ENCODE measurements around the gene RRAS2. TPM values are rescaled to one million over a fixed set of nuclear protein-coding genes. Genes with fewer than 3 reads are reported as not detected.
"Not testable (repeated sequence)": the region's sequence is repeated elsewhere in the genome, so short reads cannot be mapped to it uniquely, and the experiment has no call there.

The RRAS2 gene
- total RNA-seq: 10 to 100 TPM; 36.6 to 36.8 TPM

- peak within 1 kb of the TSS; percentile 68 for H3K27ac Mint-ChIP-seq
Measured at GRCh38 chr11:14358729-14359439, at the start of gene RRAS2. TSS of gene RRAS2 (minus strand) at chr11:14359183. CDS start at chr11:14358870, 313 bp downstream.

GRCh38 chr11:14408612-14409011, 49.6 kb upstream of the RRAS2 start:
- peaks cover 5% of the 10 kb centered on the region for H3K4me1 Mint-ChIP-seq (ENCODE audit: low read depth)
- H3K36me3 Mint-ChIP-seq (ENCODE audit: low read depth): no peaks in the 10 kb centered on the region
- no peak overlapping the region for H3K4me3 Mint-ChIP-seq
- intact Hi-C loops (cut with micrococcal nuclease): no loop called here
- CTCF ChIA-PET: interaction anchor here (1.4 kb wide), 1 partner anchor 108 kb away, joined by 3 read pairs; no protein-coding TSS in a partner anchor
- no peak overlapping the region for H3K27ac Mint-ChIP-seq
- no peaks in the 10 kb centered on the region for H3K9me3 Mint-ChIP-seq
- DNase-seq: no peak
- H3K27me3 Mint-ChIP-seq (ENCODE audit: low read depth): no peaks in the 10 kb centered on the region

More at GRCh38 chr11:14358729-14359439, at the start of gene RRAS2:
- intact Hi-C loops (cut with micrococcal nuclease): loop anchor here (1.0 to 2.0 kb wide), 6 partner anchors 16 to 161 kb away; partner anchors contain the start of gene PSMA1
- CTCF ChIA-PET: interaction anchor here (1.1 kb wide), 1 partner anchor 96 kb away, joined by 3 read pairs; no protein-coding TSS in a partner anchor
- Mint-ChIP-seq H3K4me3 (peak within 1 kb of the TSS; percentile 92), H3K4me1 (ENCODE audit: low read depth) (peaks cover 26% of the 10 kb centered on the region), H3K9me3 (no peaks in the 10 kb centered on the region), H3K36me3 (ENCODE audit: low read depth) (peaks cover 5% of the 10 kb centered on the region), H3K27me3 (ENCODE audit: low read depth) (no peaks in the 10 kb centered on the region)
- peak; percentile 77 for DNase-seq

- CTCF ChIA-PET: interaction anchor here (1.6 kb wide), 1 partner anchor 12 kb away, joined by 10 read pairs; no protein-coding TSS in a partner anchor
- H3K27me3 Mint-ChIP-seq (ENCODE audit: low read depth); H3K4me1 Mint-ChIP-seq (ENCODE audit: low read depth); H3K9me3 Mint-ChIP-seq; H3K27ac Mint-ChIP-seq; DNase-seq; intact Hi-C loops (cut with micrococcal nuclease); H3K36me3 Mint-ChIP-seq (ENCODE audit: low read depth); H3K4me3 Mint-ChIP-seq: not testable (repeated sequence)
Measured at GRCh38 chr11:14406116-14406515, 47.1 kb upstream of the RRAS2 start.

- H3K4me3 Mint-ChIP-seq; H3K27ac Mint-ChIP-seq; H3K27me3 Mint-ChIP-seq (ENCODE audit: low read depth); DNase-seq; H3K4me1 Mint-ChIP-seq (ENCODE audit: low read depth); CTCF ChIA-PET; H3K9me3 Mint-ChIP-seq; intact Hi-C loops (cut with micrococcal nuclease); H3K36me3 Mint-ChIP-seq (ENCODE audit: low read depth): not testable (repeated sequence)
Measured at GRCh38 chr11:14403528-14403927, 44.5 kb upstream of the RRAS2 start.

- H3K9me3 Mint-ChIP-seq: no peaks in the 10 kb centered on the region
- CTCF ChIA-PET: interaction anchor here (0.6 kb wide), 1 partner anchor 65 kb away, joined by 4 read pairs; no protein-coding TSS in a partner anchor
- intact Hi-C loops (cut with micrococcal nuclease): no loop called here
- H3K27me3 Mint-ChIP-seq (ENCODE audit: low read depth): no peaks in the 10 kb centered on the region
- no peaks in the 10 kb centered on the region for H3K36me3 Mint-ChIP-seq (ENCODE audit: low read depth)
- no peak for DNase-seq
- no peak overlapping the region for H3K4me3 Mint-ChIP-seq
- H3K27ac Mint-ChIP-seq: no peak overlapping the region
- no peaks in the 10 kb centered on the region for H3K4me1 Mint-ChIP-seq (ENCODE audit: low read depth)
Measured at GRCh38 chr11:14399087-14399486, 40.1 kb upstream of the RRAS2 start.

- H3K4me1 Mint-ChIP-seq (ENCODE audit: low read depth): no peaks in the 10 kb centered on the region
- H3K4me3 Mint-ChIP-seq: no peak overlapping the region
- intact Hi-C loops (cut with micrococcal nuclease): no loop called here
- CTCF ChIA-PET: no interaction called here
- H3K36me3 Mint-ChIP-seq (ENCODE audit: low read depth): no peaks in the 10 kb centered on the region
- no peaks in the 10 kb centered on the region for H3K9me3 Mint-ChIP-seq
- no peak overlapping the region for H3K27ac Mint-ChIP-seq
- DNase-seq: no peak
- H3K27me3 Mint-ChIP-seq (ENCODE audit: low read depth): no peaks in the 10 kb centered on the region
Measured at GRCh38 chr11:14396273-14396672, 37.3 kb upstream of the RRAS2 start.

- no peaks in the 10 kb centered on the region for H3K4me1 Mint-ChIP-seq (ENCODE audit: low read depth)
- H3K4me3 Mint-ChIP-seq: no peak overlapping the region
- no peaks in the 10 kb centered on the region for H3K36me3 Mint-ChIP-seq (ENCODE audit: low read depth)
- no peaks in the 10 kb centered on the region for H3K27me3 Mint-ChIP-seq (ENCODE audit: low read depth)
- CTCF ChIA-PET: interaction anchor here (1.0 kb wide), 1 partner anchor 61 kb away, joined by 3 read pairs; no protein-coding TSS in a partner anchor
- no peak for DNase-seq
- H3K27ac Mint-ChIP-seq: no peak overlapping the region
- no peaks in the 10 kb centered on the region for H3K9me3 Mint-ChIP-seq
- intact Hi-C loops (cut with micrococcal nuclease): no loop called here
Measured at GRCh38 chr11:14393889-14394288, 34.9 kb upstream of the RRAS2 start.

- Mint-ChIP-seq H3K4me3 (no peak overlapping the region), H3K27me3 (ENCODE audit: low read depth) (no peaks in the 10 kb centered on the region), H3K36me3 (ENCODE audit: low read depth) (no peaks in the 10 kb centered on the region), H3K4me1 (ENCODE audit: low read depth) (no peaks in the 10 kb centered on the region), H3K9me3 (no peaks in the 10 kb centered on the region), H3K27ac (no peak overlapping the region)
- CTCF ChIA-PET: no interaction called here
- no peak for DNase-seq
- intact Hi-C loops (cut with micrococcal nuclease): no loop called here
Measured at GRCh38 chr11:14393129-14393528, 34.1 kb upstream of the RRAS2 start.

GRCh38 chr11:14390669-14391068, 31.7 kb upstream of the RRAS2 start:
- no peaks in the 10 kb centered on the region for H3K36me3 Mint-ChIP-seq (ENCODE audit: low read depth)
- H3K27ac Mint-ChIP-seq: no peak overlapping the region
- no peak for DNase-seq
- intact Hi-C loops (cut with micrococcal nuclease): no loop called here
- no peaks in the 10 kb centered on the region for H3K9me3 Mint-ChIP-seq
- CTCF ChIA-PET: interaction anchor here (1.4 kb wide), 1 partner anchor 64 kb away, joined by 3 read pairs; no protein-coding TSS in a partner anchor
- no peak overlapping the region for H3K4me3 Mint-ChIP-seq
- H3K4me1 Mint-ChIP-seq (ENCODE audit: low read depth): no peaks in the 10 kb centered on the region
- no peaks in the 10 kb centered on the region for H3K27me3 Mint-ChIP-seq (ENCODE audit: low read depth)

- no peaks in the 10 kb centered on the region for H3K9me3 Mint-ChIP-seq
- H3K4me3 Mint-ChIP-seq: no peak overlapping the region
- DNase-seq: no peak
- H3K27me3 Mint-ChIP-seq (ENCODE audit: low read depth): no peaks in the 10 kb centered on the region
- CTCF ChIA-PET: no interaction called here
- H3K4me1 Mint-ChIP-seq (ENCODE audit: low read depth): no peaks in the 10 kb centered on the region
- intact Hi-C loops (cut with micrococcal nuclease): no loop called here
- H3K36me3 Mint-ChIP-seq (ENCODE audit: low read depth): no peaks in the 10 kb centered on the region
- no peak overlapping the region for H3K27ac Mint-ChIP-seq
Measured at GRCh38 chr11:14388352-14388751, 29.4 kb upstream of the RRAS2 start.

- H3K9me3 Mint-ChIP-seq: no peaks in the 10 kb centered on the region
- peaks cover under 1% of the 10 kb centered on the region for H3K27me3 Mint-ChIP-seq (ENCODE audit: low read depth)
- H3K4me1 Mint-ChIP-seq (ENCODE audit: low read depth): no peaks in the 10 kb centered on the region
- DNase-seq: no peak
- no peak overlapping the region for H3K27ac Mint-ChIP-seq
- no peaks in the 10 kb centered on the region for H3K36me3 Mint-ChIP-seq (ENCODE audit: low read depth)
- no peak overlapping the region for H3K4me3 Mint-ChIP-seq
- intact Hi-C loops (cut with micrococcal nuclease): no loop called here
- CTCF ChIA-PET: interaction anchor here (1.2 kb wide), 1 partner anchor 86 kb away, joined by 4 read pairs; no protein-coding TSS in a partner anchor
Measured at GRCh38 chr11:14386895-14387480, 28.0 kb upstream of the RRAS2 start.

GRCh38 chr11:14386081-14386480, 27.1 kb upstream of the RRAS2 start:
- no peak overlapping the region for H3K4me3 Mint-ChIP-seq
- H3K9me3 Mint-ChIP-seq: no peaks in the 10 kb centered on the region
- DNase-seq: no peak
- no peaks in the 10 kb centered on the region for H3K36me3 Mint-ChIP-seq (ENCODE audit: low read depth)
- H3K27me3 Mint-ChIP-seq (ENCODE audit: low read depth): peaks cover 7% of the 10 kb centered on the region
- H3K4me1 Mint-ChIP-seq (ENCODE audit: low read depth): no peaks in the 10 kb centered on the region
- H3K27ac Mint-ChIP-seq: no peak overlapping the region
- CTCF ChIA-PET: interaction anchor here (1.2 kb wide), 1 partner anchor 85 kb away, joined by 4 read pairs; no protein-coding TSS in a partner anchor
- intact Hi-C loops (cut with micrococcal nuclease): no loop called here
